Motor neuron (in vitro differentiated cells): ENCODE results near the gene GTPBP3. TPM values are rescaled to one million over a fixed set of nuclear protein-coding genes. Genes with fewer than 3 reads are reported as not detected.
A peak's percentile ranks its signal among the peaks of the same experiment; 100 is the strongest.
"Not testable (repeated sequence)": the region's sequence is repeated elsewhere in the genome, so short reads cannot be mapped to it uniquely, and the experiment has no call there.

ENCODE experiments used
- ATAC-seq, 8 experiments: fragments of 200-7000 bp; cut with Tn5 transposase; replicated peaks in 6 of 8; 2 replicates each; pipeline ENCODE4 v1.8.0; 2021; ENCODE audit warnings: mild to moderate bottlenecking in 8 of 8, moderate library complexity in 8 of 8
- H3K27ac ChIP-seq, 2 donors: fragments of 250-450 bp; sonication (Bioruptor Pico); 2 replicates each; pipeline ENCODE4 v1.9.0; 2021; ENCODE audit warnings: antibody characterized with exemption in 2 of 2, mild to moderate bottlenecking in 2 of 2, moderate library complexity in 1 of 2
- H3K4me1 ChIP-seq, 2 donors: fragments of 250-450 bp; sonication (Bioruptor Pico); replicated peaks in 1 of 2; 2 replicates each; pipeline ENCODE4 v1.6.1; 2021; ENCODE audit warnings: antibody characterized with exemption in 2 of 2, mild to moderate bottlenecking in 2 of 2, moderate library complexity in 1 of 2
- H3K4me3 ChIP-seq, 5 donors: fragments of 250-450 bp; sonication (Bioruptor Pico); 2 replicates each; pipeline ENCODE4 v1.9.0; 2021; ENCODE audit warnings: antibody characterized with exemption in 5 of 5, mild to moderate bottlenecking in 5 of 5, moderate library complexity in 4 of 5
- WGBS, 10 experiments: fragments of 450-650 bp; shearing (Covaris generic); methylation state at CpG; one replicate each; pipeline ENCODE4 v1.0.0; 2022; 5-methylcytosine and 5-hydroxymethylcytosine counted together
- in situ Hi-C, 9 experiments: fragments of 400-800 bp; cut with MboI; loops; one replicate each; pipeline ENCODE4 v1.15.0; 2021; ENCODE audit warnings: low sequenced_read_pairs in 9 of 9, low pct_unique_long_range_greater_than_20kb in 2 of 9; ENCODE audit not compliant: unreplicated experiment in 9 of 9
- total RNA-seq, 8 experiments: library from RNA; unstranded; fragments of 300-600 nt; gene quantifications; 2 replicates each; pipeline versions ENCODE4 v1.2.3 to v1.2.4, GENCODE V29; 2022

GTPBP3 gene
- total RNA-seq, 8 experiments from 2014 or later = 9.0 to 31.3 (median 17.0) TPM

GRCh38 chr19:17347361-17347760, 10.0 kb downstream of the GTPBP3 start:
- Histone ChIP-seq H3K4me3 (no peak overlapping the region), H3K27ac (no peak overlapping the region), H3K4me1 (peaks cover 3 to 4% of the 10 kb centered on the region in 2 donors)
- WGBS, 10 experiments = 40 to 100% methylated on average over 1 of the region's 6 CpGs; no CpG with 5 or more reads in 8 of the 10 experiments
- in situ Hi-C loops = no loop called here
- peak in 2 of 8 experiments; percentile 31 to 34 for ATAC-seq

GRCh38 chr19:17347877-17348276, 10.5 kb downstream of the GTPBP3 start:
- H3K27ac ChIP-seq = no peak overlapping the region
- ATAC-seq = no peak
- in situ Hi-C loops = no loop called here
- peaks cover 3 to 4% of the 10 kb centered on the region in 2 donors for H3K4me1 ChIP-seq
- 17 to 100% (median 69%) methylated on average over 1 to 2 of the region's 2 CpGs; no CpG with 5 or more reads in 4 of the 10 experiments for WGBS, 10 experiments
- no peak overlapping the region for H3K4me3 ChIP-seq

DNA sequence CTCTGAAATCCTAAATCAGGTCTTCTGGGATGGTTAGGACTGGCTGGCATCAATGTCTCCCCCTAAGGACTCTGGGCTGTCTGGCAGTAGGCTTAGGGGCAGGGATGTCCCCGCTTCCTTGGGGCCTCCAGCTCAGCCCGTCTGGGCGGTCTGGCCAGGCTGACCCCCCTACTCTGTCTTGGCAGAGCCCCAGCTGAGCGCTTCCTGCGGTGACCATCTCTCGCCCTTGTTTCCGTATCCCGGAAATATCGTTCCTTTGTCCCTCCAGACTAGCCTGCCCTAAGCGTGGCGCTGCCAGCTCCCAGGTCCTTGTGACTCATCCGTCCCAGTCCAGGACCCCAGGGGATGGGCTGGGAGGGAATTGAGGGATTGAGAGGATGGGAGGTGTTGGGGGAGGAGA, 11.3 kb downstream of the GTPBP3 start:
- WGBS, 10 experiments = 0% methylated on average over 3 to 9 of the region's 12 CpGs; no CpG with 5 or more reads in 8 of the 10 experiments
- in situ Hi-C loops = no loop called here
- peak in 6 of 8 experiments; percentile 28 to 92 (median 89) for ATAC-seq

DNA sequence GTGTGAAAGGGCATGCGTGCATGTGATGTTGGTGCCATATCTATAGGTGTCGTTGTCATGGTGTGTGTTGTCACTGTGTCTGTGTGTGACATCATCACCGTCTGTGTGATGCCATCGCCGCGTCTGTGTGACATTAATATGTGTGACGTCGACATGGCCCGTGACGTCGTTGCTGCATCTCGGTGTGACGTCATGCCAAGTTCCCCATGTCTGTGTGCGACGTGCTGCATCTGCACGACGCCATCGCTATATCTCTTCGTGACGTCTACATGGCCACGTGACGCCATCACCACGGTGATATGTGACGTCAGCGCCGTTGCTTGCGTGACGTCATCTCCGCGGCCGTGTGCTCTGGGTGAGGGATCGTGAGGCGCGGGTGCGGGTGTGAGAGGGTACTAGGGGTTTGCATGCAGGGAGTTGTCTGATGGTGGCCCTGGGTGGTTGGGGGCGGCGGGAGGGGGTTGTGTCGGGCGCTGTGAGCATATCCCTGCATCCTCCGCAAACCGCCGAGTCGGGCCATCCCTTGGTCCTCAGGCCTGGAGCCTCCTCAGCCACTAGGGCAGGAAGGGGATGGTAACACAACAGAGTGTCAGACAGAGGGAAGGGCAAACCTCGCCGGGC, 14.6 kb downstream of the GTPBP3 start:
- ATAC-seq = no peak
- no peak overlapping the region for H3K27ac ChIP-seq
- H3K4me1 ChIP-seq = peaks cover 3 to 4% of the 10 kb centered on the region in 2 donors
- in situ Hi-C loops = no loop called here
- 60 to 100% (median 94%) methylated on average over 1 to 11 of the region's 45 CpGs; no CpG with 5 or more reads in 4 of the 10 experiments for WGBS, 10 experiments
- no peak overlapping the region for H3K4me3 ChIP-seq

More for the DNA sequence above, 11.3 kb downstream of the GTPBP3 start:
- peaks cover 3 to 4% of the 10 kb centered on the region in 2 donors for H3K4me1 ChIP-seq
- no peak overlapping the region for H3K27ac ChIP-seq
- no peak overlapping the region for H3K4me3 ChIP-seq

DNA sequence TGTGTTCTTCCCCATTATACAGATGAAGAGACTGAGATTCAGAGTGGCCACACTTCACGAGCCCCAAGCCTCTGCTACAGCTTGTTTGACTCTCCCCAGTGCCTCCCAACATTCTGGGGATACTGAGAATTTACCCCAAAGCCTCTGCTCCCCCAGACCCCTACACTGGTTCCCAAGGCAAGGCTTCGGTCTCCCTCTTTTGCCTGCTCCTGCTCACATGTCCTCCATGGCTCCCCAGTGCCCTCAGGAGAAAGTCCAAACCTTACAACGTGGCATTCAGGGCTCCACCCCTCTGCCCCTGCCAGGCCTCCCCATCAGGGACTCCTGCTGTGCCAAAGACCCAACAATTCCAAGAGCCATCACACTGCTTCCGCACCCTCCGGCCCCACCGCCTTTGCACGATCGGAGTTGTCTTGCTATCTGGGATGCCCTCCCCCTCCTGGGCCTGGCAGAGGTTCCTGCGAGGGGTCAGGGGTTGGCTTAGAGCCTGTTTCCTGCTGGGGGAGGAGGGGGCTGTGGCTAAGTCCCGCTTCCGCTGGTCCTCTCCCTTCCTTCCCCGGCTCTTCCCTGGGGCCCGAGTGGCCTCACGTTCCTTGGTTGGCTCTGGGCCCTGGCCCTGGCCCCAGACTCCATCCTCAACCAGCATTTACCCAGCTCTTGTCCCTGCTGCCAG, 15.4 kb downstream of the GTPBP3 start:
- no peak overlapping the region for H3K27ac ChIP-seq
- in situ Hi-C loops = no loop called here
- H3K4me3 ChIP-seq = no peak overlapping the region
- peaks cover 3 to 4% of the 10 kb centered on the region in 2 donors for H3K4me1 ChIP-seq
- no peak for ATAC-seq
- 40 to 100% (median 83%) methylated on average over 1 to 2 of the region's 14 CpGs; no CpG with 5 or more reads in 6 of the 10 experiments for WGBS, 10 experiments

DNA sequence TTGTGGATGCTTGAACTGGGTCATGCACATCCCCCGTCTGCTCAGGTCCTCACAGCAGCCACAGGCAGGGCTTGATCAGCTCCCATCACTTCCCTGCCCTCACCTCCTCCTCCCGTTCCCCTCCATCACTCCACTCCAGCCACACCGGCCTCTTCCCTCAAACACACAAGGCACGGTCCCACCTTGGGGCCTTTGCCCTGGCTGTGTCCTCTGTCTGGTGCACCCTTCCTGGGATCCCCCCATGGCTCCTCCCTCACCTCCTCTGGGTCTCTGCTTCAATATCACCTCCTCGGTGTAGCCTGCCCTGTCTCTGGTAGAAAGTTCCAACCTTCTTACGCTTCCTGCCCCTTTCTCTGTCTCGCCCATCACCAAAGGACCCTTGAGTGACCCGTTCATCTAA, 16.0 kb downstream of the GTPBP3 start:
- 43 to 92% (median 83%) methylated on average over 1 to 7 of the region's 8 CpGs; no CpG with 5 or more reads in 5 of the 10 experiments for WGBS, 10 experiments
- in situ Hi-C loops = no loop called here
- H3K4me3 ChIP-seq = no peak overlapping the region
- no peak for ATAC-seq
- no peak overlapping the region for H3K27ac ChIP-seq
- peaks cover 3 to 4% of the 10 kb centered on the region in 2 donors for H3K4me1 ChIP-seq

GRCh38 chr19:17357078-17357666, 19.8 kb downstream of the GTPBP3 start:
- in situ Hi-C loops = no loop called here
- no peak for ATAC-seq
- Histone ChIP-seq H3K4me3 (no peak overlapping the region), H3K27ac (no peak overlapping the region), H3K4me1 (no peaks in the 10 kb centered on the region)
- 20 to 100% (median 75%) methylated on average over 1 to 4 of the region's 7 CpGs; no CpG with 5 or more reads in 3 of the 10 experiments for whole genome bisulfite sequencing, 10 experiments

DNA sequence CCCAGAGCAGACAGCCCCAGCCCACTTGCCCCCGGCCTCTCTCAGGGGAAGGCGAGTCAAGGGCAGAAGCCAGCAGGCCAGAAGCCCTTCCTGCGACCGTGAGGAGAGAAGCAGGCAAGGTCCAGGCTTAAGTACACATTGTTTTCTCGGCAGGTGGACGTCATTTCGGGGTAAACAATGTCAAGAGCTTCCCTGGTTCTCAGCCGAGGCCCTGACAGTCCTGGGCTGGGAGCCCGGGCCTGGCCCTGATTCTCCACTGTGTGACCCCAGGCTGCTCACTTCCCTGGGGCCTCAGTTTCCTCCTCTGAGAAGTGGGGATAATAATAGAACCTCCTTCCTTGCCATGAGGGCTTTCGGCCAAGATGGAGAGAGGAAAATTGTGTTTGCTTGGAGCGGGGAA, 20.4 kb downstream of the GTPBP3 start:
- no peak for ATAC-seq
- H3K27ac ChIP-seq = no peak overlapping the region

GRCh38 chr19:17358395-17358794, 21.0 kb downstream of the GTPBP3 start:
- peak in 2 of 8 experiments; percentile 28 to 68 for ATAC-seq
- 0 to 97% (median 61%) methylated on average over 1 to 6 of the region's 7 CpGs; no CpG with 5 or more reads in 4 of the 10 experiments for WGBS, 10 experiments
- H3K4me1 ChIP-seq = no peaks in the 10 kb centered on the region
- no peak overlapping the region for H3K4me3 ChIP-seq
- H3K27ac ChIP-seq = no peak overlapping the region
- in situ Hi-C loops = no loop called here

More for the DNA sequence above, 20.4 kb downstream of the GTPBP3 start:
- Histone ChIP-seq H3K4me3 (no peak overlapping the region), H3K4me1 (no peaks in the 10 kb centered on the region)
- 10 to 100% (median 68%) methylated on average over 1 to 3 of the region's 11 CpGs; no CpG with 5 or more reads in 6 of the 10 experiments for WGBS, 10 experiments
- in situ Hi-C loops = no loop called here

- no peak for ATAC-seq
- no peak overlapping the region for H3K27ac ChIP-seq
- H3K4me1 ChIP-seq = no peaks in the 10 kb centered on the region
- 17 to 100% (median 50%) methylated on average over 1 to 3 of the region's 6 CpGs; no CpG with 5 or more reads in 3 of the 10 experiments for WGBS, 10 experiments
- H3K4me3 ChIP-seq = no peak overlapping the region
- in situ Hi-C loops = no loop called here
These were observed 22.8 kb downstream of the GTPBP3 start for GRCh38 chr19:17359905-17360800.

GRCh38 chr19:17363852-17364605, 26.7 kb downstream of the GTPBP3 start:
- WGBS, 10 experiments = 69 to 100% (median 84%) methylated on average over 4 to 13 of the region's 20 CpGs; no CpG with 5 or more reads in 4 of the 10 experiments
- in situ Hi-C loops, H3K4me1 ChIP-seq, H3K4me3 ChIP-seq, ATAC-seq, H3K27ac ChIP-seq: not testable (repeated sequence)

DNA sequence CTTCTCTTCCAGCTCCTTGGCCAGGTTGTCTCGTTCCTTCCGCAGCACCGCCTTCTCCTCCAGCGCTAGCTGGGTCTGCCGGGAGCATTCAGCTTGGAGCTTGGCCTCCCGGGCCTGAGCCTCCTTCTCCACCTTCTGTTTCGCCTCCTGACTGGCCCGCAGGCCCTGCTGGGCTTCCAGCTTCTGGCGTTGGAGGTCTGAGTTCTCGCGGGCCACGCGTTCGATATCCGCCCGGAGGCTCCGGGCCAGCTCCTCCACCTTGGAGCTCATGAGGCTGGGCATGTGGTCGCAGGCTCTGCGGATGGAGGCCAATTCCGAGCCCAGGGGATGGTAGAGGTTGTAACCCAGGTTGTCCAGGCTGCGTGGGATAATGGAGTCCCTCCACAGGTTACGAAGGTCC, 28.0 kb downstream of the GTPBP3 start:
- H3K4me1 ChIP-seq = no peaks in the 10 kb centered on the region
- H3K27ac ChIP-seq = no peak overlapping the region
- in situ Hi-C loops = no loop called here
- WGBS, 10 experiments = 47 to 100% (median 83%) methylated on average over 1 to 12 of the region's 22 CpGs; no CpG with 5 or more reads in 2 of the 10 experiments
- no peak for ATAC-seq
- H3K4me3 ChIP-seq = no peak overlapping the region
